GM23248 (cell line): Measurements from ENCODE around the gene ADGRV1.

Experiments
- EZH2 ChIP-seq: fragments of 200-600 bp; sonication (generic); IDR thresholded peaks from 2 replicates; pipeline ENCODE4 v1.6.1; 2018; ENCODE audit warnings: antibody characterized with exemption, mild to moderate bottlenecking; ENCODE audit not compliant: insufficient read depth, poor library complexity, severe bottlenecking
- EZH2phosphoT487 ChIP-seq: fragments of 200-600 bp; sonication (generic); IDR thresholded peaks from 2 replicates; pipeline ENCODE4 v1.6.1; 2018; ENCODE audit warnings: antibody characterized with exemption, moderate library complexity, mild to moderate bottlenecking, low read depth; ENCODE audit not compliant: insufficient read depth

- TF ChIP-seq EZH2 (no peak), EZH2phosphoT487 (no peak)
Observed at GRCh38 chr5:90890180-90890579, 331.6 kb downstream of the ADGRV1 start.
